H1 (cell line): ENCODE measurements around the gene TEX22. TPM values are rescaled to one million over a fixed set of nuclear protein-coding genes. Genes with fewer than 3 reads are reported as not detected.

ENCODE experiments used
- CTCF ChIA-PET: fragments of 300-600 bp; sonication (Branson Sonifier 250); formaldehyde crosslinking; loops from one replicate; lab custom pipeline; 2021; ENCODE audit not compliant: partially characterized antibody; lab: Charles Lee
- POLR2A ChIA-PET: fragments of 300-600 bp; sonication (Branson Sonifier 250); formaldehyde crosslinking; loops from one replicate; lab custom pipeline; 2021; ENCODE audit warnings: inconsistent platforms; ENCODE audit not compliant: partially characterized antibody; lab: Charles Lee
- DNase-seq, 2 experiments: peaks; one replicate each; pipeline versions ENCODE4 v3.0.0 to v3.0.0-alpha.2; 2010 to 2022; ENCODE audit warnings: low spot score in 2 of 2, low read depth in 1 of 2, mixed read lengths in 1 of 2
- FAIRE-seq: peaks from 2 replicates; lab custom pipeline; 2011; peaks lifted over from hg19 to GRCh38; lab: Jason Lieb, UNC
- H2AFZ ChIP-seq: 2 replicates; pipeline ENCODE4 v1.8.1; 2012; ENCODE audit warnings: low read length, inconsistent platforms
- H2AK5ac ChIP-seq: 2 replicates; pipeline ENCODE4 v1.6.1; 2013; ENCODE audit warnings: low read depth, low read length
- H2BK120ac ChIP-seq: replicated peaks from 2 replicates; pipeline ENCODE3; 2013; ENCODE audit warnings: low read depth, low read length, inconsistent platforms
- H2BK12ac ChIP-seq: 2 replicates; pipeline ENCODE4 v1.6.1; 2013; ENCODE audit warnings: low read depth, low read length
- H2BK15ac ChIP-seq: 2 replicates; pipeline ENCODE4 v1.6.1; 2013; ENCODE audit warnings: low read length
- H2BK20ac ChIP-seq: 2 replicates; pipeline ENCODE4 v1.6.1; 2013; ENCODE audit warnings: low read length
- H2BK5ac ChIP-seq: 2 replicates; pipeline ENCODE4 v1.6.1; 2013; ENCODE audit warnings: low read depth, low read length
- H3K14ac ChIP-seq: 2 replicates; pipeline ENCODE4 v1.6.1; 2013; ENCODE audit warnings: inconsistent platforms; ENCODE audit not compliant: insufficient read length
- H3K18ac ChIP-seq: 2 replicates; pipeline ENCODE4 v1.6.1; 2013; ENCODE audit warnings: low read length; ENCODE audit errors: extremely low read depth
- H3K23ac ChIP-seq: 2 replicates; pipeline ENCODE4 v1.6.1; 2013; ENCODE audit warnings: inconsistent platforms; ENCODE audit not compliant: insufficient read length
- H3K23me2 ChIP-seq: 2 replicates; pipeline ENCODE4 v1.6.1; 2013; ENCODE audit warnings: low read depth, low read length
- H3K27ac ChIP-seq: 2 replicates; pipeline ENCODE4 v1.6.1; 2011; ENCODE audit warnings: low read depth, low read length, inconsistent platforms
- H3K27me3 ChIP-seq, 4 experiments: replicated peaks in 1 of 4; 1 replicate in 1 of 4; 2 replicates in 3 of 4; pipeline versions ENCODE4 v1.6.1 to v1.8.1; 2011 to 2013; ENCODE audit warnings: low read length in 3 of 4, mild to moderate bottlenecking in 3 of 4, inconsistent platforms in 2 of 4, mixed read lengths in 2 of 4, moderate library complexity in 1 of 4; ENCODE audit not compliant: control insufficient read depth in 3 of 4, insufficient read depth in 3 of 4; ENCODE audit errors: extremely low read depth in 1 of 4
- H3K36me3 ChIP-seq, 4 experiments: 2 replicates each; pipeline versions ENCODE4 v1.6.1 to v1.8.1; 2011 to 2013; ENCODE audit warnings: mild to moderate bottlenecking in 4 of 4, low read length in 3 of 4, moderate library complexity in 2 of 4, control low read depth in 1 of 4, inconsistent platforms in 1 of 4; ENCODE audit not compliant: insufficient read depth in 4 of 4, control insufficient read depth in 2 of 4
- H3K4ac ChIP-seq: replicated peaks from 2 replicates; pipeline ENCODE3; 2013; ENCODE audit warnings: low read length, low read depth, mixed read lengths, inconsistent platforms; ENCODE audit not compliant: insufficient read length
- H3K4me1 ChIP-seq, 4 experiments: replicated peaks in 1 of 4; 1 replicate in 1 of 4; 2 replicates in 3 of 4; pipeline versions ENCODE4 v1.6.1 to v1.8.1; 2011 to 2013; ENCODE audit warnings: low read length in 3 of 4, inconsistent platforms in 2 of 4, mixed read lengths in 1 of 4; ENCODE audit not compliant: insufficient read depth in 4 of 4, control insufficient read depth in 3 of 4
- H3K4me2 ChIP-seq, 2 experiments: 2 replicates each; pipeline versions ENCODE4 v1.6.1 to v1.8.1; 2011 to 2013; ENCODE audit warnings: low read depth in 2 of 2, low read length in 2 of 2, control low read depth in 1 of 2, inconsistent platforms in 1 of 2, mild to moderate bottlenecking in 1 of 2; ENCODE audit not compliant: insufficient read depth in 1 of 2
- H3K4me3 ChIP-seq, 4 experiments: fragments of 200-600, 300-600 bp in 1 of 4; sonication (generic), shearing (Covaris generic), sonication (Bioruptor Twin) in 1 of 4; 2 replicates each; pipeline versions ENCODE4 v1.5.1 to v1.8.1; 2011 to 2016; ENCODE audit warnings: low read length in 4 of 4, low read depth in 3 of 4, control low read depth in 2 of 4, inconsistent platforms in 2 of 4, mild to moderate bottlenecking in 2 of 4, mixed read lengths in 1 of 4, moderate library complexity in 1 of 4; ENCODE audit not compliant: insufficient read depth in 2 of 4; ENCODE audit errors: extremely low read depth in 1 of 4
- H3K56ac ChIP-seq: replicated peaks from 2 replicates; pipeline ENCODE3; 2013; ENCODE audit warnings: low read depth, mild to moderate bottlenecking, mixed read lengths, low read length, inconsistent platforms; ENCODE audit not compliant: insufficient read length
- H3K79me1 ChIP-seq: 2 replicates; pipeline ENCODE4 v1.6.1; 2013; ENCODE audit warnings: low read depth, low read length, control low read depth
- H3K79me2 ChIP-seq, 2 experiments: 2 replicates each; pipeline versions ENCODE4 v1.6.1 to v1.8.1; 2012 to 2013; ENCODE audit warnings: low read length in 2 of 2, mild to moderate bottlenecking in 2 of 2, inconsistent platforms in 1 of 2; ENCODE audit not compliant: insufficient read depth in 2 of 2, control insufficient read depth in 1 of 2
- H3K9ac ChIP-seq, 4 experiments: replicated peaks in 1 of 4; 1 replicate in 1 of 4; 2 replicates in 3 of 4; pipeline versions ENCODE4 v1.6.1 to v1.8.1; 2011 to 2013; ENCODE audit warnings: low read depth in 3 of 4, low read length in 3 of 4, control low read depth in 2 of 4, mild to moderate bottlenecking in 2 of 4, moderate library complexity in 2 of 4, inconsistent platforms in 1 of 4; ENCODE audit errors: extremely low read depth in 1 of 4
- H3K9me3 ChIP-seq, 2 experiments: 2 replicates each; pipeline versions ENCODE4 v1.6.1 to v1.8.1; 2012 to 2013; ENCODE audit warnings: mild to moderate bottlenecking in 2 of 2, moderate library complexity in 2 of 2, control low read depth in 1 of 2, inconsistent platforms in 1 of 2, low read depth in 1 of 2, low read length in 1 of 2, mixed read lengths in 1 of 2; ENCODE audit not compliant: insufficient read depth in 2 of 2
- H4K20me1 ChIP-seq, 2 experiments: replicated peaks in 1 of 2; 2 replicates each; pipeline versions ENCODE3 to v1.8.1; 2011 to 2013; ENCODE audit warnings: inconsistent platforms in 2 of 2, low read length in 2 of 2, mild to moderate bottlenecking in 1 of 2; ENCODE audit not compliant: insufficient read depth in 2 of 2, control insufficient read depth in 1 of 2
- H4K5ac ChIP-seq: 2 replicates; pipeline ENCODE4 v1.6.1; 2013; ENCODE audit warnings: low read length, low read depth, mixed read lengths, inconsistent platforms; ENCODE audit not compliant: insufficient read length
- H4K8ac ChIP-seq: 2 replicates; pipeline ENCODE4 v1.8.0; 2013; ENCODE audit warnings: mild to moderate bottlenecking, moderate library complexity, low read length, inconsistent platforms; ENCODE audit not compliant: insufficient read depth; ENCODE audit errors: extremely low read depth
- H4K91ac ChIP-seq: replicated peaks from 2 replicates; pipeline ENCODE3; 2013; ENCODE audit warnings: low read length, mixed read lengths, inconsistent platforms; ENCODE audit not compliant: insufficient read length
- ASH2L ChIP-seq: fragments of 200-600, 300-600 bp; sonication (generic); IDR thresholded peaks from one replicate; pipeline ENCODE4 v1.7.1; 2017; ENCODE audit warnings: low read length
- CEBPB ChIP-seq: IDR thresholded peaks from 2 replicates; pipeline ENCODE4 v1.6.1; 2012; ENCODE audit warnings: low read depth, low read length
- CTBP2 ChIP-seq: IDR thresholded peaks from 2 replicates; pipeline ENCODE4 v1.7.0; 2011; ENCODE audit warnings: borderline replicate concordance, mild to moderate bottlenecking, moderate library complexity, mixed read lengths, low read length; ENCODE audit not compliant: insufficient read depth, insufficient read length
- CTCF ChIP-seq, 3 experiments: IDR thresholded peaks; 1 replicate in 2 of 3; 2 replicates in 1 of 3; pipeline versions ENCODE4 v1.5.1 to v1.6.1; 2011; ENCODE audit warnings: low read length in 3 of 3, mild to moderate bottlenecking in 3 of 3, inconsistent platforms in 2 of 3, low read depth in 1 of 3, moderate library complexity in 1 of 3; ENCODE audit not compliant: insufficient read depth in 1 of 3; ENCODE audit errors: control extremely low read depth in 1 of 3
- JUN ChIP-seq: IDR thresholded peaks from 2 replicates; pipeline ENCODE4 v1.6.1; 2011; ENCODE audit warnings: low read depth, mild to moderate bottlenecking, improper control_type of control experiment, low read length
- KDM1A ChIP-seq: fragments of 200-600, 300-600 bp; sonication (generic); IDR thresholded peaks from 2 replicates; pipeline ENCODE4 v1.7.1; 2016; ENCODE audit warnings: mild to moderate bottlenecking, low read length, borderline replicate concordance
- KDM5A ChIP-seq: fragments of 200-600 bp; IDR thresholded peaks from 2 replicates; pipeline ENCODE4 v1.7.1; 2012; ENCODE audit warnings: mild to moderate bottlenecking, low read length, inconsistent platforms, mixed read lengths
- NANOG ChIP-seq: IDR thresholded peaks from 2 replicates; pipeline ENCODE4 v1.6.1; 2011; ENCODE audit warnings: low read length, low read depth, mild to moderate bottlenecking, inconsistent platforms; ENCODE audit not compliant: insufficient read depth, poor library complexity, severe bottlenecking
- RAD21 ChIP-seq, 2 experiments: IDR thresholded peaks in 1 of 2; conservative IDR thresholded peaks in 1 of 2; 2 replicates each; pipeline ENCODE4 v1.6.1; 2011; ENCODE audit warnings: low read depth in 2 of 2, low read length in 2 of 2, improper control_type of control experiment in 1 of 2, inconsistent platforms in 1 of 2, mild to moderate bottlenecking in 1 of 2, moderate library complexity in 1 of 2
- SRF ChIP-seq: IDR thresholded peaks from 2 replicates; pipeline ENCODE4 v1.6.1; 2011; ENCODE audit warnings: mild to moderate bottlenecking, low read depth, low read length, moderate library complexity
- WGBS, 2 experiments: shearing (Covaris generic) in 1 of 2; methylation state at CpG; one replicate each; pipeline versions ENCODE4 v1.1.6 to v1.1.7; 2013 to 2015; ENCODE audit warnings: low lambda C conversion rate in 2 of 2, mixed read lengths in 2 of 2, inconsistent platforms in 1 of 2, low coverage in 1 of 2, missing lambda C conversion rate in 1 of 2; ENCODE audit not compliant: insufficient replicate concordance in 2 of 2, insufficient coverage in 1 of 2, insufficient read length in 1 of 2; ENCODE audit errors: extremely low coverage in 1 of 2, missing lambda C conversion rate in 1 of 2; 5-methylcytosine and 5-hydroxymethylcytosine counted together
- polyA plus RNA-seq, 7 experiments: library from polyadenylated mRNA; depleted of rRNA in 3 of 7; stranded (reverse) in 5 of 7; unstranded in 2 of 7; fragments of >200 nt in 5 of 7; fragments of 200-250 nt in 2 of 7; gene quantifications; 1 replicate in 5 of 7; 2 replicates in 1 of 7; 4 replicates in 1 of 7; pipeline versions ENCODE4 v1.2.1 to v1.2.3, GENCODE V29; 2011 to 2013; ENCODE audit warnings: missing spikeins in 2 of 7, mixed read lengths in 2 of 7
- total RNA-seq: library from RNA; stranded (reverse); fragmentation: NEBNext Ultra II Directional; extraction: Animal tissue kit (Norgen Biotek cat#: 25700); gene quantifications from 2 replicates; pipeline ENCODE4 v1.2.1, GENCODE V29; 2021

TEX22 gene
- total and polyA plus RNA-seq, 2 of the 8 experiments (the other 6 are each of a cell fraction or from before 2014, with no cell fraction given), result 0.24 to 0.39 TPM

GRCh38 chr14:105458571-105458970 is 60.2 kb downstream of the TEX22 start:
- Histone ChIP-seq H4K8ac (no peak overlapping the region; the same call in 1 of the 2 replicates), H4K91ac (no peak overlapping the region), H3K4me1 (0 out of 7 replicates have a peak, but pooled peaks cover 0 to 3% (median 0%) of the 10 kb centered on the region in 4 experiments), H4K20me1 (peaks cover 9 to 21% of the 10 kb centered on the region in 2 experiments), H3K56ac (no peak overlapping the region), H3K4ac (no peak overlapping the region), H2BK15ac (no peak overlapping the region), H2AFZ (no peak overlapping the region), H2BK12ac (no peak overlapping the region), H2BK20ac (no peak overlapping the region), H3K23me2 (no peaks in the 10 kb centered on the region), H3K36me3 (peaks cover 10 to 69% (median 40%) of the 10 kb centered on the region in 4 experiments), H3K18ac (no peak overlapping the region), H3K79me2 (no peaks in the 10 kb centered on the region; a peak in 1 of 4 replicates), H3K79me1 (peaks cover 2% of the 10 kb centered on the region; the same call in 1 of the 2 replicates), H2BK5ac (no peak overlapping the region), H3K23ac (no peak overlapping the region), H3K27ac (no peak overlapping the region), H3K4me3 (no peak overlapping the region), H2BK120ac (no peak overlapping the region), H3K9ac (no peak overlapping the region), H2AK5ac (no peak overlapping the region), H4K5ac (no peak overlapping the region), H3K9me3 (no peaks in the 10 kb centered on the region), H3K4me2 (no peak overlapping the region), H3K27me3 (no peaks in the 10 kb centered on the region), H3K14ac (no peak overlapping the region)
- CTCF ChIA-PET, result interaction anchor here (1.4 to 1.5 kb wide), 2 partner anchors 11 to 263 kb away, joined by 3 to 4 read pairs; no protein-coding TSS in a partner anchor
- FAIRE-seq (no peak), DNase-seq (no peak)
- WGBS, 2 experiments, result 92% methylated on average over 14 of the region's 14 CpGs; no CpG with 5 or more reads in 1 of the 2 experiments
- POLR2A ChIA-PET, result interaction anchor here (1.8 kb wide), 1 partner anchor 10 kb away, joined by 6 read pairs; no protein-coding TSS in a partner anchor
- TF ChIP-seq ASH2L, result no peak
- no peak for TF ChIP-seq CTCF (IDR thresholded peaks at IDR 0.05; ENCODE audit: control extremely low read depth in 1 of 3, insufficient read depth in 1 of 3, low read depth in 1 of 3, low read length in 3 of 3)
- TF ChIP-seq JUN, result no peak
- TF ChIP-seq KDM1A, result no peak
- TF ChIP-seq NANOG, result no peak
- no peak for TF ChIP-seq CTBP2
- TF ChIP-seq KDM5A, result no peak
- TF ChIP-seq CEBPB, result no peak
- TF ChIP-seq SRF, result no peak
- TF ChIP-seq RAD21 (IDR thresholded peaks at IDR 0.05 in 1 of 2, conservative IDR thresholded peaks at IDR 0.05 in 1 of 2; ENCODE audit: low read depth in 2 of 2, low read length in 2 of 2), result no peak
